NCI-H524 (cell line): Measurements from ENCODE around the gene SLC22A1.
"Not testable (repeated sequence)": the region's sequence is repeated elsewhere in the genome, so short reads cannot be mapped to it uniquely, and the experiment has no call there.

Experiments
- DNase-seq, 2 experiments: peaks; one replicate each; lab custom pipeline; 2025; lab: John Stamatoyannopoulos, UW

Gene SLC22A1

GRCh38 chr6:160124007-160124406 is 2.4 kb downstream of the SLC22A1 start:
- DNase-seq, result no peak

DNA sequence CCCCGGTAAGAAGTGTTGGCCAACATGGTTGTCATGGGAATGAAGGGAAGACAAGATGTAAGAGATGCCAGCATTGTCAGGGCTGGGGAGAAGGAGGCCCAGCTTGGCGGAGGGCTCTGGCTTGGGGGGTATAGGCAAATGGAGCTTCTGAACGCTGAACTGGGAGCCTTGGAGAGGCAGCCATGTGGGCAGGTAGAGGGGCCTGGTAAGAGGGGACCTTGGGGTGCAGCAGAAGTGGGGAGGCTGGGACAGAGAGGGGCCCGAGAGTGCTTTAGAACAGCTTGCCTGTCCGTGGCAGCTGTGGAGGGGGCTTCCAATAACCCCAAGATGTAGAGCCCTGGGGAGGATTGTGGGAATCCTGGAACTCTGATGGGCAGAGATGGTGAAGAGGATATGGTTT is 3.0 kb downstream of the SLC22A1 start:
- DNase-seq, result no peak

- not testable (repeated sequence) for DNase-seq
Measured at GRCh38 chr6:160125105-160125504, 3.5 kb downstream of the SLC22A1 start.

DNA sequence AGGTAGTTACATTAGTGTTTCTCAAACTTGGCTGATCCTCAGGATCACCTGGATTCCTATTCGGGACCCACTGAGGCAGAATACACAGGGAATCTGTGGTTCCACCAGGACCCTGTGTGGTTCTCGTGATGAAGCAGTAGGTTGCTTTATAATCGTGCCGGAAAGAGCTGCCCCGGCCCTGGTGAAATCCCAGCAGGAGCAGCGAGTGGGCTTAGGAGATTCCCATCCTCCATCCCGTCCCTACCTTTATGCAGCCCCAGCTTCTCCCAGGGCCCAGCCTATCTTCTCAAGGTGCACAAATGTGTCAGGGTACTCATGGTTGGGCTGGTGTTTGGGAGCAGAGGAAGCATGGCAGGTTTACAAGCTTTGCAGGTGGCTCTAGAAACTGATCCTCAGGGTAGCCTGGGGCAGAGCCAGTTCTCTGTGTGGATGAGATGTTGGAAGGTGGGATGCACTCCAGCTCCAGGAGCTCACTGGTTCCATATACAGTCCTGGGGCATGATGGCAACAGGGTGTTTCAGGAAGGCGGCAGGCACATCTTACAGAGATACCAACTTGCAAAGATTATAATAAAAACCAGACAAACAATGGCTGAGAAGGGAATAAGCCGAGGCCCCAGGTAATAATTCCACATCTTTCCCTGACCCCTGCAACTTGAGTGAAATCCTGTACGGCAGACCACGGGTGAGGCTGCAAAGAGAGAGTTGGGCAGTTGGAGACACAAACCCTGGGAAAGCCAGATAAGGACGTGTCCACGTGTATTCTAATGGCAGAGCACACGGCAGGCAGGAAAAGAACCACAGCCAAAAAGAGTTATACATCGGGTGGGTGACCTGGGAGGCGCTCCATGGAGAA is 5.9 kb downstream of the SLC22A1 start:
- DNase-seq, result no peak

DNA sequence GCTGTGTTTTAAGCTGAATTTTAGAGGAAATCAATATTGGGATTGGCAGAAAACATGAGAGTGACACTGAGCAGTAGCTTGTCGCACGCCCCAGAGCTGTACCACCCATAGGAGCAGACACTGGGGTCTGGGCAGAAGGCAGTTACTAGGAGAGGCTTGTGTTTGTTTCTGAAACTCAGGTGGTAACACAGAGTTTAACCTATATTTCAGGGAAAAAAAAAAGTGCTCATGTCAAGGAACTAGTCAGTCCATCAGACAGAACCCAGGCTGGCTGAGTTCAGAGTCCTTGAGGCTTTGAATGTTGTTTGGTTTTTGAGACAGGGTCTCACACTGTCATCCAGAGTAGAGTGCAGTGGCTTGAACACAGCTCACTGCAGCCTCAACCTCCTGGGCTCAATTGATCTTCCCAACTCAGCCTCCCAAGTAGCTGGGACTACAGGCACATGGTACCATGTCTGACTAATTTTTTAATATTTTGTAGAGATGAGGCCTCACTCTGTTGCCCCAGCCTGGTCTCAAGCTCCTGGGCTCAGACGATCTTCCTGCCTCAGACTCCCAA is 6.6 kb downstream of the SLC22A1 start:
- DNase-seq, result no peak

DNA sequence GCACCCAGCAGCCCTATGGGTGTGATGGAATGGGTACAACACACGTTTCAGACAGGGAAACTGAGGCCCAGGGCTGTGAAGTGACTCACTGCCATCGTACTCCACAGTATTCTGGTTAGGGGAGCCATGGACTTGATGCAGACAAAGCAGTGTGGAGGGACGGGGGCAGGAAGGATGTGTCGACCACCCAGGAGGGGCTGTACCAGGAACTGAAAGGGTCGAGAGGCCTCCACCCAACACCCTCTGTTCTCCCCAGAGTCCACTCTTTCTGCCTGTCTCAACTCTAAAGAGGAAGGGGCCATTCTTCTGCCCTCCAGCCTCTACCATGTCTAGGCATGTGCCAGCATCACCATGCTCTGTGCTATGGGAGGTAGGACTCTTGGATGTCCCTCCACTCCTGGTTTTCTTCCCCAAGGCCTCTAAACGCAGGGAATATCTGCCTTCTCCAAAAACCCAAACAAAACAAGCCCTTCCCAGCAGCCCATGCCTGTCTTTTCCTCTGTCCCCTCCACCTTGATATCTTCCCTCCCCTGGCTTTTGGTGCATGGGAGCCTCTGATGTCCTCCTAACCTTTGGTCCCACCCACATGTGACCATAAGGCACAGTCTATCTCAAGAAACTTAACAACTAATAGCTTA is 7.4 kb downstream of the SLC22A1 start:
- no peak for DNase-seq

- DNase-seq, result no peak
Measured at GRCh38 chr6:160129881-160130615, 8.4 kb downstream of the SLC22A1 start.

DNA sequence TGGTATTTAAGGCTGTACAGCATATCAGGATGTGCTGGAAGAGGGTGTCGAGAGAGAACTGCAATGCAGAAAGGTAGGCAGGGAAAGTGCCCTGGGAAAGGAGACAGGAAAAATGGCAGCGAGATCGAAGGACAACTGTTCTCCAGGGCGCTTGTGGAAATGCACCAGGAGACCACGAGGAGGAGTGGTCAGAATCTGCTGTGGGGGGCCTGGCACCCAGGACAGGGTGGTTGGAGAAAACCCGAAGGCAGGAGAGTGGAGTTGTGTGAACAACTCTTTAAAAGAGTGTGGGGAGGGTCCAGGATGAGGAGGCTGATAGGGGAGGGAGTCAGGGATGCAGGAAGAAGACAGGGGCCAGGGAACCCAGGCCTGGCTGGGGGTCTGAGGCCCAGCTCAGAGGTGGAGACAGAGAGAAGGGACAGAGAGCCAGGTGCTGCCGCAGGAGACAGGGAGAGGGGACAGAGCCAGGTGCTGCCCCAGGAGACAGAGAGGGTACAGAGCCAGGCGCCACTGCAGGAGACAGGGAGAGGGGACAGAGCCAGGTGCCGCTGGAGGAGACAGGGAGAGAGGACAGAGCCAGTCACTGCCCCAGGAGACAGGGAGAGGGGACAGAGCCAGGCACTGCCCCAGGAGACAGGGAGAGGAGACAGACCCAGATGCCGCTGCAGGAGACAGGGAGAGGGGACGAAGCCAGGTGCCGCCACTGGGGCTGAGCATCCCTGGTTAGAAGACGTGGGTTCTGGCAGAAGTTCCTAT is 9.3 kb downstream of the SLC22A1 start:
- no peak for DNase-seq

DNA sequence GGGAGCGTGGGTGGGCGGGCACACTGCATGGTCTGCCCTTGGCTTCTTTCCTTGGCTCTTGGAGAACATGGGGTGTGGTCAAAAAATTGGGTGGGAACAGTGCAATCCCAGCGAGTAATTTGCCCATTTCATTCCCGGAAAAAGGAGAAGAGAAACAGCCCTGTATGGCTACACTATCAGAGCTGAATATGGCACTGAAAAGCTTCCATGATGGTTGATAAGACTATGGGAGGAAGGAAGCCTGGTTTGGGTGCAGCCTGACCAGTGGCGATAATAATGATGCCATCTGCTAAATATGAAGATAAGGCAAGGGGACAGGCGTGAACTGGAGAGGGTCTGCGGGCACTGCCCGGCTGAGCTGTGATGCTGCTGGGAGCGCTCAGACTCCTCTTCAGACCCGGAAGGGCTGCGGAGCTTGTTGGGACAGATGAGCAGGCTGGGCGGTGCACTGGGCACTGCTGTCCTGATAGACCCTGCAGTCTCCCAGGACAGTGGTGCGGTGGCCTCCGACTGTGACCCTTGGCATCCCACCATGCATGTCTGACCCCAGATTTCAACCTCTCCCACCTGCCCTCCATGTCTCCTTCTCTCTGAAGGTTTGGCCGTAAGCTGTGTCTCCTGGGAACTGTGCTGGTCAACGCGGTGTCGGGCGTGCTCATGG is 10.2 kb downstream of the SLC22A1 start:
- DNase-seq, result no peak

GRCh38 chr6:160132297-160132637 is 10.7 kb downstream of the SLC22A1 start:
- DNase-seq, result no peak

GRCh38 chr6:160132776-160133338 is 11.2 kb downstream of the SLC22A1 start:
- DNase-seq, result no peak

DNA sequence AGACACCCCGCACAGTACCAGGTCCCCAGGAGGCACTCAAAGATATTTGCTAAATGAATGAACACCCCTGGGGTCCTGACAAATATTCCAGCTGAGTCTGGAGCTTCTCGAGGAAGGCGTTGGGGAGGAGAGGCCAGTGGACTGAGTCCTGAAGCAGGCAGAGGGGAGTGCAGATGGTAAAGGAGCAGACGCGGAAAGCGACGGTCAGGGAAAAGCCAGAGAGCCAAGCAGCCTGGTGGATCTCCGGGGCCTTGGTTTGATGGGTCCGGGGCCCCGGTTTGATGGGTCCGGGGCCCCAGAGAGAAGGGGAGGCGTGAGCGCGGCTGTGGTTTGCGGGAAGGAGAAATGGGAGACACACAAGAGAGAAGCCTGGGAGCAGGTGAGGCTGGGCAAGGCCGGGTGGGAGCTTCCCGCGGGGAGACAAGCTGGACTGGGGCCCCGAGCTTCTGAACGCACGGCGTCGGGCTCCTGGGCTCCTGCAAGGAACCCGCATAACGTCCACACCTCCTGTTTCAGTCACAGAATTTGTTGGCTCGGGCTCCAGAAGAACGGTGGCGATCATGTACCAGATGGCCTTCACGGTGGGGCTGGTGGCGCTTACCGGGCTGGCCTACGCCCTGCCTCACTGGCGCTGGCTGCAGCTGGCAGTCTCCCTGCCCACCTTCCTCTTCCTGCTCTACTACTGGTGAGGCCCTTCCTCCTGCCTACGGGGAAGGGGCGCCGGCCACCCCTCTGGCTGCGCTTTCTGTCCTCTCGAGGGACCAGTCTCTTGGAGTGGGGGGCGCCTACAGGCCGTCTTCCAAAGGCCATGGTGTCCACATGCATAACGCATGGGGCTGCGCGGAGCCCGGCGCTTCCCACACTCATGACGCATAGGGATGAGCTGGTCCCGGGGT is 12.1 kb downstream of the SLC22A1 start:
- DNase-seq, result no peak

GRCh38 chr6:160134337-160134751 is 12.7 kb downstream of the SLC22A1 start:
- not testable (repeated sequence) for DNase-seq

GRCh38 chr6:160134779-160135547 is 13.3 kb downstream of the SLC22A1 start:
- no peak for DNase-seq

DNA sequence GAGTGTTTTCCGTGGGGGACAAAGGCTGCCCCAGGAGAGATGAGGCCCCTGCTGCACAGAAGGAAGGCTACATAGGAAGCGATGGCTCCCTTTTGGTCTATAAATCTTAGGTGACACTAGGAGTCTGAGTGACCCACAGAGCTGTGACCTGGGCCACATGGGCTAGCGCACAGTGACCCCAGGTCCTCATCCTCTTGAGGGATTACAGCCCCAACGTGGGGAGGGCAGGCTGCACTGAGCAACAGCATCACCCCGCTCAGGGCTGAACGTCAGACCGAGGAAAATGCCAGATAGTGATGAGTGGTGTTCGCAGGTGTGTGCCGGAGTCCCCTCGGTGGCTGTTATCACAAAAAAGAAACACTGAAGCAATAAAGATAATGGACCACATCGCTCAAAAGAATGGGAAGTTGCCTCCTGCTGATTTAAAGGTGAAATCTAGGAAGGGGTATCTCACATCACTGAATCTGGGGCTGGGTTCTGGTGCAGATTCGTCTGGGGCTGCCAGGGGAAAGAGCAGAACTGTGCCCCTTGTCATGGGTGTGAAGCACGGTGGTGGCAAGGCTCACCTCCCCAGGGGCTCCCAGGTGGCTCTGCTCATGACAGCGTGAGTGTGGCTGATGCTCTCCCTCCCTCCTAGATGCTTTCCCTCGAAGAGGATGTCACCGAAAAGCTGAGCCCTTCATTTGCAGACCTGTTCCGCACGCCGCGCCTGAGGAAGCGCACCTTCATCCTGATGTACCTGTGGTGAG is 14.5 kb downstream of the SLC22A1 start:
- DNase-seq, result no peak

- no peak for DNase-seq
Measured at GRCh38 chr6:160137130-160137988, 15.7 kb downstream of the SLC22A1 start.
